Gastroesophageal sphincter (tissue), 4 donors: ENCODE measurements around the gene EML1. TPM values are rescaled to one million over a fixed set of nuclear protein-coding genes. Genes with fewer than 3 reads are reported as not detected.

Experiments used
- ATAC-seq: fragments of 150-250 bp; one replicate; pipeline ENCODE4 v1.9.1; 2016; ENCODE audit warnings: mild to moderate bottlenecking, moderate library complexity
- H3K27ac ChIP-seq, 4 donors: fragments of 200-600 bp; sonication (generic) in 3 of 4; 1 replicate in 3 of 4; 2 replicates in 1 of 4; pipeline ENCODE4 v1.5.1; 2016 to 2019
- H3K27me3 ChIP-seq: fragments of 200-600 bp; sonication (generic); one replicate; pipeline ENCODE4 v1.5.1; 2019
- H3K36me3 ChIP-seq, 2 donors: fragments of 200-600 bp; sonication (generic); one replicate each; pipeline ENCODE4 v1.5.1; 2019; ENCODE audit warnings: control low read depth in 1 of 2
- H3K4me1 ChIP-seq, 3 donors: fragments of 200-600 bp; sonication (generic); 1 replicate in 2 of 3; 2 replicates in 1 of 3; pipeline ENCODE4 v1.5.1; 2016 to 2019; ENCODE audit warnings: control low read depth in 2 of 3
- H3K4me3 ChIP-seq, 2 donors: fragments of 200-600 bp; sonication (generic); one replicate each; pipeline ENCODE4 v1.5.1; 2019; ENCODE audit warnings: mild to moderate bottlenecking in 1 of 2, moderate library complexity in 1 of 2
- H3K9me3 ChIP-seq, 3 donors: fragments of 200-600 bp; sonication (generic); one replicate each; pipeline ENCODE4 v1.5.1; 2017 to 2019; ENCODE audit warnings: control low read depth in 2 of 3
- CTCF ChIP-seq, 4 experiments: fragments of 200-600 bp in 2 of 4; fragments of 450-650 bp in 2 of 4; sonication (generic) in 1 of 4; IDR thresholded peaks; one replicate each; pipeline ENCODE4 v1.5.1; 2017 to 2019; ENCODE audit warnings: antibody characterized with exemption in 4 of 4, mild to moderate bottlenecking in 2 of 4, moderate library complexity in 2 of 4
- EP300 ChIP-seq: sonication (generic); formaldehyde crosslinking; IDR thresholded peaks from one replicate; pipeline ENCODE4 v1.6.1; 2017; ENCODE audit warnings: antibody characterized with exemption, mild to moderate bottlenecking
- POLR2A ChIP-seq, 2 donors: fragments of 450-650 bp; IDR thresholded peaks; one replicate each; pipeline ENCODE4 v1.6.1; 2017; ENCODE audit warnings: antibody characterized with exemption in 2 of 2, mild to moderate bottlenecking in 2 of 2, moderate library complexity in 1 of 2
- POLR2AphosphoS5 ChIP-seq: sonication (generic); formaldehyde crosslinking; IDR thresholded peaks from one replicate; pipeline ENCODE4 v1.6.1; 2017; ENCODE audit warnings: antibody characterized with exemption
- WGBS, 2 donors: methylation state at CpG; one replicate each; pipeline ENCODE4 v1.1.5; 2018; ENCODE audit warnings: low coverage in 1 of 2; 5-methylcytosine and 5-hydroxymethylcytosine counted together
- total RNA-seq, 4 donors: library from RNA; depleted of rRNA; stranded (reverse); fragments of >200 nt; gene quantifications; one replicate each; pipeline ENCODE4 v1.1.0, GENCODE V29; 2016

The EML1 gene
- total RNA-seq, 4 donors from 2014 or later: 121 to 206 (median 136) TPM

- Histone ChIP-seq H3K27me3 (no peaks in the 10 kb centered on the region), H3K9me3 (no peaks in the 10 kb centered on the region), H3K4me1 (peaks cover 4 to 83% (median 10%) of the 10 kb centered on the region in 3 donors), H3K27ac (peak overlapping the region; percentile 20 to 76 (median 66)), H3K36me3 (no peaks in the 10 kb centered on the region), H3K4me3 (no peak overlapping the region)
- ATAC-seq: peak; percentile 57
- TF ChIP-seq POLR2A (IDR thresholded peaks at IDR 0.05): no peak
- TF ChIP-seq CTCF (IDR thresholded peaks at IDR 0.05): no peak
- TF ChIP-seq POLR2AphosphoS5: no peak
- TF ChIP-seq EP300: no peak
- 56 to 87% methylated on average over 5 to 6 of the region's 16 CpGs for WGBS, 2 donors
Measured at GRCh38 chr14:99809859-99810558, 16.8 kb downstream of the EML1 start.

- no peaks in the 10 kb centered on the region for H3K9me3 ChIP-seq
- H3K36me3 ChIP-seq: no peaks in the 10 kb centered on the region
- peaks cover 4 to 88% (median 10%) of the 10 kb centered on the region in 3 donors for H3K4me1 ChIP-seq
- 80 to 95% methylated on average over 2 of the region's 2 CpGs for WGBS, 2 donors
- TF ChIP-seq POLR2AphosphoS5: no peak
- no peak for TF ChIP-seq CTCF (IDR thresholded peaks at IDR 0.05)
- no peak for TF ChIP-seq EP300
- no peak for TF ChIP-seq POLR2A (IDR thresholded peaks at IDR 0.05)
- H3K27me3 ChIP-seq: no peaks in the 10 kb centered on the region
- H3K27ac ChIP-seq: peak overlapping the region in 3 of 4 donors; percentile 65 to 76 (median 66)
- ATAC-seq: no peak
- H3K4me3 ChIP-seq: no peak overlapping the region
Measured at GRCh38 chr14:99810559-99810874, 17.3 kb downstream of the EML1 start.

- Histone ChIP-seq H3K4me3 (no peak overlapping the region), H3K36me3 (no peaks in the 10 kb centered on the region), H3K27ac (peak overlapping the region in 2 of 4 donors; percentile 4 to 8), H3K4me1 (peaks cover 4 to 95% (median 8%) of the 10 kb centered on the region in 3 donors), H3K9me3 (no peaks in the 10 kb centered on the region), H3K27me3 (no peaks in the 10 kb centered on the region)
- TF ChIP-seq EP300 (no peak), CTCF (IDR thresholded peaks at IDR 0.05) (no peak), POLR2A (IDR thresholded peaks at IDR 0.05) (no peak), POLR2AphosphoS5 (no peak)
- 95 to 100% methylated on average over 1 to 7 of the region's 9 CpGs for WGBS, 2 donors
- no peak for ATAC-seq
Measured at GRCh38 chr14:99812096-99812750, 19.0 kb downstream of the EML1 start.

DNA sequence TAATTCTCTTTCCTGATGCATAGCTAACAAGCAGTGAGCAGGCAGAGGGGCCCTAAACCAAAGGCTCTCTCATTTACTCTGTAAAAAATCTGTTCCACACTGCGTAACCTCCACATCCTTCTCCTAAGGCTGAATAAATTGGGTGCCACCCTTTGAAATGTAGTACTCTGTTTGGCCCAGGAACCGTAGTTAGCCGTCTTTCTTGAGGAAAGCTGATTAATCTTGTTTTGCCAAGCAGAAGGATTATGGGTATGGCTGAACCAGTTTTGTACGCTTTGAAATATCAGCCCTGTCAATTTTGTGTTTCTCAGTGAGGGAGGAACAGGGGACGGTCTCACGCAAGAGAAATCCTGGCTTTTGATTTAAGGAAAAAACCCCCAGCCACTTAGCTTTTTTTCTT, 19.7 kb downstream of the EML1 start:
- no peak for TF ChIP-seq POLR2A (IDR thresholded peaks at IDR 0.05)
- ATAC-seq: no peak
- Histone ChIP-seq H3K4me1 (peaks cover 3 to 95% (median 4%) of the 10 kb centered on the region in 3 donors), H3K27ac (peak overlapping the region in 1 of 4 donors; percentile 4), H3K36me3 (no peaks in the 10 kb centered on the region), H3K4me3 (no peak overlapping the region), H3K27me3 (no peaks in the 10 kb centered on the region), H3K9me3 (no peaks in the 10 kb centered on the region)
- WGBS, 2 donors: 80 to 84% methylated on average over 6 of the region's 6 CpGs

DNA sequence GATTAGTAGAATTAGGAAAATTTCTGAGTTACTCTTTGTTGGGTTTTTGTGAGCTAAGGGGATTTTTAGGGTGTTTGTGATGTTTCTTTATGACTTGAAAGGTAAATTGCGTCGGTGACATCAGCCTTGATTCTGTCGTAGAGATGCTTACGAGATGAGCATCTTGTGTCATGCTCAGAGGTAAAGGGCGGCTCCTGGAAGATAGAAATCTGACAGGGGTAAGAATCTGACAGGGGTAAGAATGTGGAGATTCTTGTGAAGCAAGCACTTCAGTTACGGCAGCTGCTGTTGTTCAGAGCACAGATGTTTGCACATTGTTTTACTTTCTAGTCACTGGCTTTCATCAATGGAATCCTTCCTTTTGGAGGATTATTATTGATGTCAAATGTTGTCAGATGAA, 22.5 kb downstream of the EML1 start:
- H3K27ac ChIP-seq: peak overlapping the region in 2 of 4 donors; percentile 45 to 48
- H3K27me3 ChIP-seq: no peaks in the 10 kb centered on the region
- WGBS, 2 donors: 56 to 58% methylated on average over 6 of the region's 6 CpGs
- no peaks in the 10 kb centered on the region for H3K36me3 ChIP-seq
- H3K4me3 ChIP-seq: no peak overlapping the region
- ATAC-seq: no peak
- peaks cover 0 to 86% (median 0%) of the 10 kb centered on the region in 3 donors for H3K4me1 ChIP-seq
- no peaks in the 10 kb centered on the region for H3K9me3 ChIP-seq
- TF ChIP-seq CTCF (IDR thresholded peaks at IDR 0.05) (no peak), POLR2A (IDR thresholded peaks at IDR 0.05) (no peak), EP300 (no peak), POLR2AphosphoS5 (no peak)
